Sigmoid colon (tissue), 4 donors: ENCODE measurements around the gene UQCC2.

Source experiments
- CTCF ChIP-seq, 4 experiments: fragments of 450-650 bp in 3 of 4; fragments of 200-600 bp in 1 of 4; IDR thresholded peaks; one replicate each; pipeline ENCODE4 v1.5.1; 2016 to 2019; ENCODE audit warnings: antibody characterized with exemption in 4 of 4, mild to moderate bottlenecking in 3 of 4, moderate library complexity in 2 of 4
- POLR2AphosphoS5 ChIP-seq, 4 donors: sonication (generic); formaldehyde crosslinking; IDR thresholded peaks; one replicate each; pipeline ENCODE4 v1.6.1; 2017; ENCODE audit warnings: antibody characterized with exemption in 4 of 4

GRCh38 chr6:33698494-33698893, 13.0 kb downstream of the UQCC2 start:
- TF ChIP-seq CTCF (IDR thresholded peaks at IDR 0.05) (no peak), POLR2AphosphoS5 (IDR thresholded peaks at IDR 0.05) (no peak)
